Caco-2 (cell line): ENCODE results near the gene ELAVL3. TPM values are rescaled to one million over a fixed set of nuclear protein-coding genes. Genes with fewer than 3 reads are reported as not detected.

Source experiments
- BruUV-seq: library from RNA; stranded (reverse); fragments of 400-500 nt; replicated peaks from 2 replicates; lab custom pipeline; 2021; lab: Mats Ljungman, UMichigan
- CTCF ChIA-PET: fragments of 300-600 bp; sonication (Branson Sonifier 250); formaldehyde crosslinking; loops from one replicate; lab custom pipeline; 2022; ENCODE audit warnings: antibody characterized with exemption; lab: Charles Lee
- POLR2A ChIA-PET: fragments of 300-600 bp; sonication (Branson Sonifier 250); formaldehyde crosslinking; loops from one replicate; lab custom pipeline; 2022; ENCODE audit warnings: antibody characterized with exemption; lab: Charles Lee
- DNase-seq, 2 experiments: peaks; one replicate each; pipeline versions ENCODE4 v3.0.0 to v3.0.0-alpha.2; 2020 to 2022
- H3K27me3 ChIP-seq: replicated peaks from 2 replicates; pipeline ENCODE4 v1.6.0; 2011; ENCODE audit warnings: low read length; ENCODE audit not compliant: control insufficient read depth, insufficient read depth
- H3K36me3 ChIP-seq: 2 replicates; pipeline ENCODE4 v1.5.1; 2011; ENCODE audit warnings: low read length; ENCODE audit not compliant: control insufficient read depth, insufficient read depth
- H3K4me1 ChIP-seq: fragments of 250-450 bp; sonication (Bioruptor Pico); 2 replicates; pipeline ENCODE4 v1.5.1; 2020; ENCODE audit warnings: mild to moderate bottlenecking
- H3K4me3 ChIP-seq: 2 replicates; pipeline ENCODE4 v1.5.1; 2011; ENCODE audit warnings: low read depth, mild to moderate bottlenecking, control low read depth, low read length
- H3K9me3 ChIP-seq: fragments of 250-450 bp; sonication (Bioruptor Pico); 2 replicates; pipeline ENCODE4 v1.5.1; 2020; ENCODE audit warnings: mild to moderate bottlenecking, moderate library complexity
- H3K27ac Mint-ChIP-seq: one replicate; pipeline ENCODE4 v1.8.0; 2022; ENCODE audit warnings: mixed read lengths; ENCODE audit not compliant: unreplicated experiment
- H3K27me3 Mint-ChIP-seq: one replicate; pipeline ENCODE4 v1.8.0; 2022; ENCODE audit warnings: mixed read lengths; ENCODE audit not compliant: insufficient read depth, unreplicated experiment
- H3K36me3 Mint-ChIP-seq: one replicate; pipeline ENCODE4 v1.8.0; 2022; ENCODE audit warnings: mild to moderate bottlenecking, mixed read lengths; ENCODE audit not compliant: insufficient read depth, unreplicated experiment
- H3K4me1 Mint-ChIP-seq: one replicate; pipeline ENCODE4 v1.8.0; 2022; ENCODE audit warnings: low read depth, mixed read lengths; ENCODE audit not compliant: unreplicated experiment
- H3K4me3 Mint-ChIP-seq: one replicate; pipeline ENCODE4 v1.8.0; 2022; ENCODE audit warnings: mild to moderate bottlenecking, moderate library complexity, mixed read lengths; ENCODE audit not compliant: unreplicated experiment
- H3K9me3 Mint-ChIP-seq: one replicate; pipeline ENCODE4 v1.8.0; 2022; ENCODE audit warnings: mixed read lengths; ENCODE audit not compliant: unreplicated experiment
- CTCF ChIP-seq, 2 experiments: fragments of 200-600 bp in 1 of 2; IDR thresholded peaks; 1 replicate in 1 of 2; 2 replicates in 1 of 2; pipeline versions ENCODE4 v1.5.1 to v1.8.0; 2011 to 2022; ENCODE audit warnings: antibody characterized with exemption in 1 of 2, control low read depth in 1 of 2, inconsistent platforms in 1 of 2, low read depth in 1 of 2, low read length in 1 of 2, mild to moderate bottlenecking in 1 of 2, moderate library complexity in 1 of 2; ENCODE audit not compliant: insufficient read depth in 1 of 2, severe bottlenecking in 1 of 2, unreplicated experiment in 1 of 2
- intact Hi-C: fragments of 100-400 bp; cut with micrococcal nuclease; formaldehyde crosslinking; loops from one replicate; pipeline ENCODE4 v1.10.0; 2022; ENCODE audit not compliant: unreplicated experiment
- total RNA-seq: library from RNA; stranded (reverse); gene quantifications from 2 replicates; pipeline ENCODE4 v1.2.3, GENCODE V29; 2022

The ELAVL3 gene
- total RNA-seq, 1 experiment from 2014 or later = not detected

GRCh38 chr19:11510444-11510843 is 29.6 kb upstream of the ELAVL3 start:
- H3K9me3 Mint-ChIP-seq = no peaks in the 10 kb centered on the region
- TF ChIP-seq CTCF (IDR thresholded peaks at IDR 0.05; ENCODE audit: insufficient read depth in 1 of 2, low read depth in 1 of 2, low read length in 1 of 2, severe bottlenecking in 1 of 2, unreplicated experiment in 1 of 2) = no peak
- Histone ChIP-seq H3K4me3 (no peak overlapping the region), H3K4me1 (peaks cover 11% of the 10 kb centered on the region; the same call in 1 of the 2 replicates), H3K9me3 (no peaks in the 10 kb centered on the region), H3K36me3 (no peaks in the 10 kb centered on the region; the same call in 1 of the 2 replicates), H3K27me3 (no peaks in the 10 kb centered on the region)
- H3K27me3 Mint-ChIP-seq = no peaks in the 10 kb centered on the region
- POLR2A ChIA-PET = no interaction called here
- no peak overlapping the region for H3K4me3 Mint-ChIP-seq
- intact Hi-C loops = no loop called here
- CTCF ChIA-PET = no interaction called here
- DNase-seq = no peak
- no peak overlapping the region for H3K27ac Mint-ChIP-seq
- no peaks in the 10 kb centered on the region for H3K4me1 Mint-ChIP-seq
- H3K36me3 Mint-ChIP-seq = peaks cover 39% of the 10 kb centered on the region
- no TSS peak for BruUV-seq

GRCh38 chr19:11507370-11508078 is 26.7 kb upstream of the ELAVL3 start:
- Histone ChIP-seq H3K36me3 (no peaks in the 10 kb centered on the region; the same call in 1 of the 2 replicates), H3K4me3 (no peak overlapping the region), H3K9me3 (no peaks in the 10 kb centered on the region), H3K27me3 (no peaks in the 10 kb centered on the region), H3K4me1 (peaks cover 11% of the 10 kb centered on the region; the same call in 1 of the 2 replicates)
- POLR2A ChIA-PET = no interaction called here
- Mint-ChIP-seq H3K4me3 (peak overlapping the region; percentile 81), H3K27me3 (no peaks in the 10 kb centered on the region), H3K9me3 (no peaks in the 10 kb centered on the region), H3K27ac (peak overlapping the region; percentile 95), H3K4me1 (peaks cover 7% of the 10 kb centered on the region), H3K36me3 (peaks cover 49% of the 10 kb centered on the region)
- intact Hi-C loops = no loop called here
- CTCF ChIA-PET = no interaction called here
- no peak for TF ChIP-seq CTCF (IDR thresholded peaks at IDR 0.05; ENCODE audit: insufficient read depth in 1 of 2, low read depth in 1 of 2, low read length in 1 of 2, severe bottlenecking in 1 of 2, unreplicated experiment in 1 of 2)
- no peak for DNase-seq
- BruUV-seq = no TSS peak

- H3K9me3 ChIP-seq = no peaks in the 10 kb centered on the region
- Mint-ChIP-seq H3K4me3 (peak overlapping the region; percentile 81), H3K27me3 (no peaks in the 10 kb centered on the region), H3K36me3 (peaks cover 48% of the 10 kb centered on the region), H3K4me1 (peaks cover 7% of the 10 kb centered on the region), H3K9me3 (no peaks in the 10 kb centered on the region), H3K27ac (peak overlapping the region; percentile 95)
- H3K36me3 ChIP-seq = no peaks in the 10 kb centered on the region; the same call in 1 of the 2 replicates
- H3K4me1 ChIP-seq = peaks cover 11% of the 10 kb centered on the region; the same call in 1 of the 2 replicates
- no peak overlapping the region for H3K4me3 ChIP-seq
- no peaks in the 10 kb centered on the region for H3K27me3 ChIP-seq
- POLR2A ChIA-PET = no interaction called here
- intact Hi-C loops = no loop called here
- CTCF ChIA-PET = no interaction called here
- DNase-seq = peak; percentile 20 to 50
- BruUV-seq = no TSS peak
- no peak for TF ChIP-seq CTCF (IDR thresholded peaks at IDR 0.05; ENCODE audit: insufficient read depth in 1 of 2, low read depth in 1 of 2, low read length in 1 of 2, severe bottlenecking in 1 of 2, unreplicated experiment in 1 of 2)
Measured at GRCh38 chr19:11506967-11507366, 26.1 kb upstream of the ELAVL3 start.
